Neural progenitor cell (in vitro differentiated cells): ENCODE results near the gene KCNQ1. TPM values are rescaled to one million over a fixed set of nuclear protein-coding genes. Genes with fewer than 3 reads are reported as not detected.

Source experiments
- DNase-seq: peaks from one replicate; pipeline ENCODE4 v3.0.0-alpha.2; 2016; ENCODE audit warnings: low spot score
- H2AFZ ChIP-seq: fragments of 200-600 bp; sonication (generic); replicated peaks from 2 replicates; pipeline ENCODE4 v1.6.1; 2016; ENCODE audit warnings: antibody characterized with exemption
- H3F3A ChIP-seq: fragments of 200-600 bp; sonication (generic); 2 replicates; pipeline ENCODE4 v1.6.1; 2016; ENCODE audit warnings: antibody characterized with exemption, low read depth
- H3K27ac ChIP-seq: fragments of 200-600 bp; sonication (generic); 2 replicates; pipeline ENCODE4 v1.5.1; 2016; ENCODE audit warnings: mild to moderate bottlenecking
- H3K27me3 ChIP-seq: fragments of 200-600 bp; sonication (generic); 2 replicates; pipeline ENCODE4 v1.6.1; 2016; ENCODE audit warnings: mild to moderate bottlenecking, moderate library complexity
- H3K36me3 ChIP-seq: fragments of 200-600 bp; sonication (generic); 2 replicates; pipeline ENCODE4 v1.5.1; 2016
- H3K4me1 ChIP-seq: fragments of 200-600 bp; sonication (generic); 2 replicates; pipeline ENCODE4 v1.6.1; 2016; ENCODE audit warnings: mixed run types
- H3K4me2 ChIP-seq: fragments of 200-600 bp; sonication (generic); 2 replicates; pipeline ENCODE4 v1.6.1; 2016
- H3K4me3 ChIP-seq: fragments of 200-600 bp; sonication (generic); 2 replicates; pipeline ENCODE4 v1.5.1; 2016
- H3K79me2 ChIP-seq: fragments of 200-600 bp; sonication (generic); 2 replicates; pipeline ENCODE4 v1.6.1; 2016; ENCODE audit warnings: low read depth
- H3K9ac ChIP-seq: fragments of 200-600 bp; sonication (generic); 2 replicates; pipeline ENCODE4 v1.6.1; 2016
- H3K9me3 ChIP-seq: fragments of 200-600 bp; sonication (generic); 2 replicates; pipeline ENCODE4 v1.5.1; 2016; ENCODE audit warnings: low read depth
- H4K20me1 ChIP-seq: fragments of 200-600 bp; sonication (generic); 2 replicates; pipeline ENCODE4 v1.6.1; 2016; ENCODE audit warnings: low read depth
- H3K27ac Mint-ChIP-seq: 3 replicates; pipeline ENCODE4 v1.8.0; 2021; ENCODE audit warnings: mixed read lengths
- H3K27me3 Mint-ChIP-seq: 2 replicates; pipeline ENCODE4 v1.8.0; 2022; ENCODE audit warnings: low read depth, mild to moderate bottlenecking, inconsistent platforms, moderate library complexity, mixed read lengths; ENCODE audit not compliant: insufficient read depth
- H3K36me3 Mint-ChIP-seq: 3 replicates; pipeline ENCODE4 v1.8.0; 2021; ENCODE audit warnings: mixed read lengths
- H3K4me1 Mint-ChIP-seq: 3 replicates; pipeline ENCODE4 v1.8.0; 2021; ENCODE audit warnings: mixed read lengths
- H3K4me3 Mint-ChIP-seq: 3 replicates; pipeline ENCODE4 v1.8.0; 2021; ENCODE audit warnings: mild to moderate bottlenecking, moderate library complexity, mixed read lengths
- H3K9me3 Mint-ChIP-seq: 3 replicates; pipeline ENCODE4 v1.8.0; 2020; ENCODE audit warnings: mixed read lengths
- CTCF ChIP-seq: fragments of 200-600 bp; sonication (generic); IDR thresholded peaks from 2 replicates; pipeline ENCODE4 v1.5.1; 2017; ENCODE audit warnings: antibody characterized with exemption, mild to moderate bottlenecking
- EZH2 ChIP-seq: fragments of 200-600 bp; sonication (generic); IDR thresholded peaks from 2 replicates; pipeline ENCODE4 v1.6.1; 2017; ENCODE audit warnings: antibody characterized with exemption, mild to moderate bottlenecking, moderate library complexity
- EZH2phosphoT487 ChIP-seq: fragments of 200-600 bp; sonication (generic); IDR thresholded peaks from 2 replicates; pipeline ENCODE4 v1.6.1; 2017; ENCODE audit warnings: antibody characterized with exemption
- total RNA-seq: library from RNA; depleted of rRNA; stranded (reverse); fragments of >200 nt; gene quantifications from 2 replicates; pipeline ENCODE4 v1.2.3, GENCODE V29; 2015; ENCODE audit warnings: low replicate concordance

KCNQ1 gene
- total RNA-seq, 1 donor from 2014 or later = 0.11 TPM

GRCh38 chr11:2426221-2426620 is 18.6 kb upstream of the KCNQ1 start:
- Histone ChIP-seq H3K27ac (no peak overlapping the region), H2AFZ (no peak overlapping the region), H3K4me2 (no peak overlapping the region), H3K9me3 (no peaks in the 10 kb centered on the region), H4K20me1 (no peaks in the 10 kb centered on the region), H3K36me3 (no peaks in the 10 kb centered on the region), H3K4me3 (no peak overlapping the region), H3K79me2 (no peaks in the 10 kb centered on the region), H3K9ac (no peak overlapping the region), H3F3A (no peaks in the 10 kb centered on the region), H3K4me1 (no peaks in the 10 kb centered on the region), H3K27me3 (no peaks in the 10 kb centered on the region)
- TF ChIP-seq EZH2 (no peak), CTCF (no peak), EZH2phosphoT487 (no peak)
- H3K4me1 Mint-ChIP-seq = no peaks in the 10 kb centered on the region
- H3K27me3 Mint-ChIP-seq = peaks cover 5% of the 10 kb centered on the region
- no peaks in the 10 kb centered on the region for H3K9me3 Mint-ChIP-seq
- H3K27ac Mint-ChIP-seq = no peak overlapping the region
- DNase-seq = no peak
- H3K36me3 Mint-ChIP-seq = no peaks in the 10 kb centered on the region
- no peak overlapping the region for H3K4me3 Mint-ChIP-seq

- H3K27ac ChIP-seq = no peak overlapping the region
- TF ChIP-seq EZH2phosphoT487 (no peak), EZH2 (no peak), CTCF (no peak)
- no peak overlapping the region for H2AFZ ChIP-seq
- no peaks in the 10 kb centered on the region for H3K27me3 ChIP-seq
- H3K27ac Mint-ChIP-seq = no peak overlapping the region
- no peaks in the 10 kb centered on the region for H3K9me3 Mint-ChIP-seq
- DNase-seq = no peak
- no peaks in the 10 kb centered on the region for H3K79me2 ChIP-seq
- no peaks in the 10 kb centered on the region for H3F3A ChIP-seq
- no peak overlapping the region for H3K4me2 ChIP-seq
- no peaks in the 10 kb centered on the region for H4K20me1 ChIP-seq
- H3K4me1 ChIP-seq = no peaks in the 10 kb centered on the region
- no peaks in the 10 kb centered on the region for H3K9me3 ChIP-seq
- H3K36me3 Mint-ChIP-seq = no peaks in the 10 kb centered on the region
- H3K9ac ChIP-seq = no peak overlapping the region
- no peak overlapping the region for H3K4me3 ChIP-seq
- H3K27me3 Mint-ChIP-seq = peaks cover 5% of the 10 kb centered on the region
- no peaks in the 10 kb centered on the region for H3K4me1 Mint-ChIP-seq
- no peaks in the 10 kb centered on the region for H3K36me3 ChIP-seq
- H3K4me3 Mint-ChIP-seq = no peak overlapping the region
These were observed 17.8 kb upstream of the KCNQ1 start for GRCh38 chr11:2426826-2427521.

- Histone ChIP-seq H3K27ac (no peak overlapping the region), H3K27me3 (no peaks in the 10 kb centered on the region), H3K9ac (no peak overlapping the region), H3K79me2 (no peaks in the 10 kb centered on the region), H3K36me3 (no peaks in the 10 kb centered on the region), H3K4me2 (no peak overlapping the region), H3K9me3 (no peaks in the 10 kb centered on the region), H3F3A (no peaks in the 10 kb centered on the region), H3K4me3 (no peak overlapping the region), H4K20me1 (no peaks in the 10 kb centered on the region), H2AFZ (no peak overlapping the region), H3K4me1 (no peaks in the 10 kb centered on the region)
- TF ChIP-seq EZH2phosphoT487 (no peak), CTCF (no peak), EZH2 (no peak)
- Mint-ChIP-seq H3K27me3 (peaks cover 5% of the 10 kb centered on the region), H3K4me3 (no peak overlapping the region), H3K9me3 (no peaks in the 10 kb centered on the region), H3K36me3 (no peaks in the 10 kb centered on the region), H3K4me1 (no peaks in the 10 kb centered on the region), H3K27ac (no peak overlapping the region)
- DNase-seq = no peak
These were observed 17.0 kb upstream of the KCNQ1 start for GRCh38 chr11:2427721-2428321.
